ENCODE results near the gene ARHGAP25. TPM values are rescaled to one million over a fixed set of nuclear protein-coding genes. Genes with fewer than 3 reads are reported as not detected.

Gene ARHGAP25
- total and polyA plus RNA-seq, 2 donors from 2014 or later: 6.3 to 20.4 TPM

DNA sequence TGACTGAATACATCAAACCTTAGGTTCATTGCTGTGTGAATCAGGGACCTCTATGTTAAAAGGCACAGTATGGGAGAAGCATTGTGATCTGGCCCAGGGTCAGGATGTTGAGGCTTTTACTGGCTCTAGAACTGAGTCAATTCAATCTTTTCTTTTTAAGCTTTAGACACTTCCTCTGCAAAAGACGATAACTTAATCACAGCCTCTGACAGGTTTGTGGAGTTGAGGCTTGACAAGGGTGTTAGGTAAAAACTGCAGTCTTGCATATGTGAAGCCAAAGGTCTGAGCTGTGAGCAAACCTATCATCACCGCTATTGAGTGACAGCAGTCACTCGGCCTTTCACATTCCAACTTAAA, 17.3 kb upstream of the ARHGAP25 start:
- Histone ChIP-seq H3K9me3 (ENCODE audit: control insufficient read depth in 2 of 3, insufficient read depth in 1 of 3, low read length in 3 of 3) (no peaks in the 10 kb centered on the region), H3K36me3 (ENCODE audit: control insufficient read depth in 2 of 3, insufficient read depth in 3 of 3, low read length in 3 of 3) (no peaks in the 10 kb centered on the region), H3K27ac (ENCODE audit: low read depth in 2 of 2, low read length in 2 of 2) (no peak overlapping the region), H3K27me3 (ENCODE audit: control insufficient read depth, insufficient read depth, low read length) (no peaks in the 10 kb centered on the region), H3K4me3 (ENCODE audit: low read length in 3 of 3) (no peak overlapping the region), H3K4me1 (ENCODE audit: control insufficient read depth in 2 of 3, insufficient read depth in 2 of 3, low read depth in 1 of 3, low read length in 3 of 3) (peaks cover 0 to 10% (median 0%) of the 10 kb centered on the region in 3 donors), H3K9ac (ENCODE audit: low read length in 3 of 3) (no peak overlapping the region)
- intact Hi-C loops (cut with DNase I): loop anchor here (10.0 kb wide), 1 partner anchor 208 kb away; no protein-coding TSS in a partner anchor
- TF ChIP-seq, protein P1, sequence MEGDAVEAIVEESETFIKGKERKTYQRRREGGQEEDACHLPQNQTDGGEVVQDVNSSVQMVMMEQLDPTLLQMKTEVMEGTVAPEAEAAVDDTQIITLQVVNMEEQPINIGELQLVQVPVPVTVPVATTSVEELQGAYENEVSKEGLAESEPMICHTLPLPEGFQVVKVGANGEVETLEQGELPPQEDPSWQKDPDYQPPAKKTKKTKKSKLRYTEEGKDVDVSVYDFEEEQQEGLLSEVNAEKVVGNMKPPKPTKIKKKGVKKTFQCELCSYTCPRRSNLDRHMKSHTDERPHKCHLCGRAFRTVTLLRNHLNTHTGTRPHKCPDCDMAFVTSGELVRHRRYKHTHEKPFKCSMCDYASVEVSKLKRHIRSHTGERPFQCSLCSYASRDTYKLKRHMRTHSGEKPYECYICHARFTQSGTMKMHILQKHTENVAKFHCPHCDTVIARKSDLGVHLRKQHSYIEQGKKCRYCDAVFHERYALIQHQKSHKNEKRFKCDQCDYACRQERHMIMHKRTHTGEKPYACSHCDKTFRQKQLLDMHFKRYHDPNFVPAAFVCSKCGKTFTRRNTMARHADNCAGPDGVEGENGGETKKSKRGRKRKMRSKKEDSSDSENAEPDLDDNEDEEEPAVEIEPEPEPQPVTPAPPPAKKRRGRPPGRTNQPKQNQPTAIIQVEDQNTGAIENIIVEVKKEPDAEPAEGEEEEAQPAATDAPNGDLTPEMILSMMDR (IDR thresholded peaks at IDR 0.05; ENCODE audit: borderline replicate concordance, extremely low read depth, insufficient read depth): no peak
- FAIRE-seq (no peak), DNase-seq (no peak)

DNA sequence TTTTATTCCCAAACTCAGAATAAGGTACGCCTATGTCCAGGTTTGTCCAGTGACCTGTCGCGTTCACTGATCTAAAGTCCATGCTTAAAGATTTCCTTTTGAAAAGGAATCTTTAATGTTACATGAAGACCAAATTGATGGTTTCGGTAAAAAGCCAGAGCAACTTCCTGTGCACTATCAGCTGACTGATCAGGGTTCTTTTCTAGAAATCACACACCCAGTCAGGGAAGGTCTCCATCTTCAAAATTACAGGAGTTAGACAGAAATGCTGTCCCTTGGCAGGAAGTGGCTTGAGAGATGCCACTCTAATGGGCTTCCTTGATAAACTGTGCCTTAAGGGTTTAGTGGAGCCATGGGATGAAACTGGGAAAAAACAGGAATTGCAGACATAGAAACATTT, 14.7 kb upstream of the ARHGAP25 start:
- Histone ChIP-seq H3K27ac (ENCODE audit: low read depth in 2 of 2, low read length in 2 of 2) (no peak overlapping the region), H3K4me3 (ENCODE audit: low read length in 3 of 3) (no peak overlapping the region), H3K9me3 (ENCODE audit: control insufficient read depth in 2 of 3, insufficient read depth in 1 of 3, low read length in 3 of 3) (no peaks in the 10 kb centered on the region), H3K36me3 (ENCODE audit: control insufficient read depth in 2 of 3, insufficient read depth in 3 of 3, low read length in 3 of 3) (no peaks in the 10 kb centered on the region), H3K27me3 (ENCODE audit: control insufficient read depth, insufficient read depth, low read length) (no peaks in the 10 kb centered on the region), H3K4me1 (ENCODE audit: control insufficient read depth in 2 of 3, insufficient read depth in 2 of 3, low read depth in 1 of 3, low read length in 3 of 3) (peaks cover 0 to 11% (median 0%) of the 10 kb centered on the region in 3 donors), H3K9ac (ENCODE audit: low read length in 3 of 3) (no peak overlapping the region)
- DNase-seq (no peak), FAIRE-seq (no peak)
- TF ChIP-seq, protein P1 (IDR thresholded peaks at IDR 0.05; ENCODE audit: borderline replicate concordance, extremely low read depth, insufficient read depth): no peak
- intact Hi-C loops (cut with DNase I): loop anchor here (10.0 kb wide), 1 partner anchor 205 kb away; no protein-coding TSS in a partner anchor

DNA sequence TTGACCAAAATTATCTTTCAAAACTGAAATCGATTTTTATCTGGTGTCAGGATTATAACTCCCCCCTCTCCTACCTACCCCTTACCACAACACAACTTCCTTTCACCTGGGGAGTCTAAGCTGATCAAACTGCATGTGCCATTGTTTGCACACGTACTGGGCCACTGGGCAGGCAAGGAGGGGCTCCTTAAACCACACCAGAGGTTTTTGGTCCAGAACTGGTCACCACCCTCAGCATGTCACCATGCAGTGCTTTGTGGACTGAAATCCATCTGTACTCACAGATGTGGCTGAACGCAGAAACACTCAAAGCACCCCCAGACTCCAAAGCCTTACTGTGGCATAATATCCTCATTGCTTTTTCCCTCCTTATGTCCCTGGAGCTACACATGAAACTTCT, 13.9 kb upstream of the ARHGAP25 start:
- H3K4me3 ChIP-seq (ENCODE audit: low read length in 3 of 3): no peak overlapping the region
- intact Hi-C loops (cut with DNase I): no loop called here
- FAIRE-seq: no peak
- H3K27ac ChIP-seq (ENCODE audit: low read depth in 2 of 2, low read length in 2 of 2): no peak overlapping the region
- no peaks in the 10 kb centered on the region for H3K36me3 ChIP-seq (ENCODE audit: control insufficient read depth in 2 of 3, insufficient read depth in 3 of 3, low read length in 3 of 3)
- no peak for DNase-seq
- peaks cover 0 to 10% (median 0%) of the 10 kb centered on the region in 3 donors for H3K4me1 ChIP-seq (ENCODE audit: control insufficient read depth in 2 of 3, insufficient read depth in 2 of 3, low read depth in 1 of 3, low read length in 3 of 3)
- H3K27me3 ChIP-seq (ENCODE audit: control insufficient read depth, insufficient read depth, low read length): no peaks in the 10 kb centered on the region
- no peaks in the 10 kb centered on the region for H3K9me3 ChIP-seq (ENCODE audit: control insufficient read depth in 2 of 3, insufficient read depth in 1 of 3, low read length in 3 of 3)
- TF ChIP-seq, protein P1 (IDR thresholded peaks at IDR 0.05; ENCODE audit: borderline replicate concordance, extremely low read depth, insufficient read depth): no peak
- no peak overlapping the region for H3K9ac ChIP-seq (ENCODE audit: low read length in 3 of 3)
